K562 (cell line): ENCODE data around the gene ACKR2. TPM values are rescaled to one million over a fixed set of nuclear protein-coding genes. Genes with fewer than 3 reads are reported as not detected.

Source experiments
- ATAC-seq: fragments of 200-7000 bp; cut with Tn5 transposase; 3 replicates; pipeline ENCODE4 v1.9.1; 2020; ENCODE audit warnings: moderate library complexity
- BruUV-seq: library from RNA; stranded (reverse); fragments of 400-500 nt; replicated peaks from 2 replicates; lab custom pipeline; 2021; lab: Mats Ljungman, UMichigan
- CTCF ChIA-PET: fragments of 300-600 bp; formaldehyde crosslinking; extraction: SDS; loops from one replicate; lab custom pipeline; 2021; ENCODE audit warnings: low intra/inter-chr PET ratio; lab: Yijun Ruan, JAX
- POLR2A ChIA-PET: fragments of 300-600, 350-650 bp; sonication (Branson Sonifier 250); formaldehyde crosslinking; extraction: SDS; loops from one replicate; lab custom pipeline; 2021; ENCODE audit warnings: antibody characterized with exemption, inconsistent platforms; lab: Yijun Ruan, JAX
- DNase-seq, 4 experiments: peaks; one replicate each; pipeline versions ENCODE4 v3.0.0 to v3.0.0-alpha.2; 2011 to 2018; ENCODE audit warnings: low spot score in 3 of 4, mixed read lengths in 3 of 4; ENCODE audit errors: extremely low read depth in 1 of 4
- FAIRE-seq: peaks from 2 replicates; lab custom pipeline; 2011; peaks lifted over from hg19 to GRCh38; lab: Jason Lieb, UNC
- H2AFZ ChIP-seq: 2 replicates; pipeline ENCODE4 v1.6.0; 2011; ENCODE audit warnings: low read depth, low read length, control low read depth, inconsistent platforms
- H3K27ac ChIP-seq: fragments of 200-600 bp; 3 replicates; pipeline ENCODE4 v1.8.0; 2011; ENCODE audit warnings: low read depth, mild to moderate bottlenecking, control low read depth, inconsistent platforms, low read length, moderate library complexity, mixed read lengths; ENCODE audit errors: extremely low read depth
- H3K27me3 ChIP-seq, 2 experiments: fragments of 300-600 bp in 1 of 2; 2 replicates in 1 of 2; 3 replicates in 1 of 2; pipeline versions ENCODE4 v1.6.0 to v1.8.0; 2011; ENCODE audit warnings: inconsistent platforms in 2 of 2, low read length in 2 of 2, mild to moderate bottlenecking in 1 of 2, mixed read lengths in 1 of 2, moderate library complexity in 1 of 2; ENCODE audit not compliant: control insufficient read depth in 2 of 2, insufficient read depth in 2 of 2
- H3K36me3 ChIP-seq: fragments of 300-600 bp; 3 replicates; pipeline ENCODE4 v1.8.0; 2011; ENCODE audit warnings: mild to moderate bottlenecking, low read length, inconsistent platforms; ENCODE audit not compliant: control insufficient read depth, insufficient read depth
- H3K4me1 ChIP-seq, 2 experiments: fragments of 200-600 bp in 1 of 2; replicated peaks in 1 of 2; 2 replicates in 1 of 2; 3 replicates in 1 of 2; pipeline versions ENCODE4 v1.5.1 to v1.8.0; 2011; ENCODE audit warnings: inconsistent platforms in 2 of 2, low read length in 2 of 2, mild to moderate bottlenecking in 1 of 2, mixed read lengths in 1 of 2, moderate library complexity in 1 of 2; ENCODE audit not compliant: control insufficient read depth in 2 of 2, insufficient read depth in 2 of 2
- H3K4me2 ChIP-seq: 2 replicates; pipeline ENCODE4 v1.6.1; 2011; ENCODE audit warnings: low read length, control low read depth, inconsistent platforms, mixed read lengths; ENCODE audit not compliant: insufficient read depth
- H3K4me3 ChIP-seq: fragments of 200-600 bp; sonication (generic), shearing (Covaris generic); 2 replicates; pipeline ENCODE4 v1.5.1; 2016; ENCODE audit warnings: control low read depth, inconsistent platforms
- H3K79me2 ChIP-seq: fragments of 200-600 bp; 3 replicates; pipeline ENCODE4 v1.8.0; 2011; ENCODE audit warnings: low read length, inconsistent platforms; ENCODE audit not compliant: control insufficient read depth, insufficient read depth
- H3K9ac ChIP-seq, 2 experiments: 2 replicates each; pipeline versions ENCODE4 v1.6.0 to v1.6.1; 2011; ENCODE audit warnings: low read depth in 2 of 2, low read length in 2 of 2, control low read depth in 1 of 2, inconsistent platforms in 1 of 2, mild to moderate bottlenecking in 1 of 2, mixed read lengths in 1 of 2; ENCODE audit not compliant: insufficient read depth in 1 of 2
- H3K9me1 ChIP-seq: one replicate; pipeline ENCODE4 v1.6.0; 2011; ENCODE audit warnings: inconsistent platforms, mild to moderate bottlenecking, low read length, moderate library complexity; ENCODE audit not compliant: control insufficient read depth, insufficient read depth
- H3K9me3 ChIP-seq: replicated peaks from 2 replicates; pipeline ENCODE4 v1.5.1; 2011; ENCODE audit warnings: low read depth, low read length, inconsistent platforms; ENCODE audit not compliant: control insufficient read depth, insufficient read depth
- H4K20me1 ChIP-seq: replicated peaks from 2 replicates; pipeline ENCODE4 v1.6.1; 2011; ENCODE audit warnings: low read length, inconsistent platforms, mixed read lengths; ENCODE audit not compliant: control insufficient read depth, insufficient read depth
- GMEB1 ChIP-seq: fragments of 250-450 bp; sonication (Bioruptor Pico); IDR thresholded peaks from 2 replicates; pipeline ENCODE4 v1.4.0; 2020; ENCODE audit warnings: mild to moderate bottlenecking
- HDAC6 ChIP-seq: IDR thresholded peaks from 2 replicates; pipeline ENCODE4 v1.6.1; 2012; ENCODE audit warnings: low read depth, mild to moderate bottlenecking, control low read depth, inconsistent platforms, low read length, moderate library complexity
- KAT8 ChIP-seq: fragments of 450-650 bp; IDR thresholded peaks from 2 replicates; pipeline ENCODE4 v1.6.1; 2016; ENCODE audit warnings: low read depth, mild to moderate bottlenecking
- NONO ChIP-seq, 2 experiments: fragments of 200-400 bp in 1 of 2; fragments of 450-650 bp in 1 of 2; formaldehyde crosslinking in 1 of 2; IDR thresholded peaks; 2 replicates each; pipeline ENCODE4 v1.6.1; 2017; ENCODE audit warnings: low read depth in 2 of 2, mild to moderate bottlenecking in 2 of 2, moderate library complexity in 2 of 2, low read length in 1 of 2
- PYGO2 ChIP-seq: fragments of 450-650 bp; IDR thresholded peaks from 2 replicates; pipeline ENCODE4 v1.6.1; 2016; ENCODE audit warnings: mild to moderate bottlenecking, missing genetic modification characterization, moderate library complexity, missing compliant biosample characterization
- ZKSCAN8 ChIP-seq: fragments of 200-800 bp; sonication (Bioruptor generic); IDR thresholded peaks from 2 replicates; pipeline ENCODE4 v1.6.1; 2016; ENCODE audit warnings: missing genetic modification characterization, missing compliant biosample characterization
- ZNF274 ChIP-seq: IDR thresholded peaks from 2 replicates; pipeline ENCODE4 v1.6.1; 2011; ENCODE audit warnings: low read depth, mild to moderate bottlenecking, low read length, moderate library complexity, borderline replicate concordance
- ZNF644 ChIP-seq: fragments of 200-800 bp; sonication (Bioruptor generic); IDR thresholded peaks from 2 replicates; pipeline ENCODE4 v1.6.1; 2016; ENCODE audit warnings: low read depth, missing genetic modification characterization, missing compliant biosample characterization
- ZNF668 ChIP-seq: fragments of 250-450 bp; sonication (Bioruptor Pico); IDR thresholded peaks from 2 replicates; pipeline ENCODE4 v1.8.0; 2022; ENCODE audit warnings: mild to moderate bottlenecking, inconsistent platforms
- ZNF785 ChIP-seq: fragments of 250-450 bp; sonication (Bioruptor Pico); IDR thresholded peaks from 2 replicates; pipeline ENCODE4 v1.4.0; 2020; ENCODE audit warnings: mild to moderate bottlenecking
- in situ Hi-C: fragments of 300-500 bp; cut with MboI; formaldehyde crosslinking; loops from 4 replicates; pipeline ENCODE4 v1.15.0; 2018; ENCODE audit warnings: inconsistent platforms, mixed read lengths
- intact Hi-C: fragments of 100-400 bp; cut with micrococcal nuclease; formaldehyde crosslinking; loops from 2 replicates; pipeline ENCODE4 v1.14.2; 2022
- polyA plus RNA-seq, 8 experiments: library from polyadenylated mRNA; depleted of rRNA in 4 of 8; stranded (reverse) in 5 of 8; unstranded in 3 of 8; fragments of >200 nt; fragmentation: Nextera tagmentation in 2 of 8; fragmentation: Illumina TruSeq in 1 of 8; extraction: Ambion mirVana in 2 of 8; extraction: Trizol in 1 of 8; gene quantifications; 2 replicates each; pipeline versions ENCODE4 v1.2.1 to v1.2.3, GENCODE V29; 2011 to 2014; ENCODE audit warnings: inconsistent platforms in 1 of 8, missing spikeins in 1 of 8
- total RNA-seq, 7 experiments: library from RNA; depleted of rRNA in 6 of 7; stranded (reverse); fragments of >200 nt in 6 of 7; fragmentation: Illumina TruSeq in 2 of 7; extraction: Trizol in 2 of 7; gene quantifications; 2 replicates each; pipeline versions ENCODE4 v1.2.1 to v1.2.3, GENCODE V29; 2011 to 2021; ENCODE audit warnings: low replicate concordance in 1 of 7
- TF ChIP-seq, protein P1 (sequence below): fragments of 200-800 bp; sonication (Bioruptor generic); IDR thresholded peaks from 2 replicates; pipeline ENCODE4 v1.6.1; 2016; ENCODE audit warnings: missing genetic modification characterization, missing compliant biosample characterization
- TF ChIP-seq, protein P2 (sequence below): fragments of 450-650 bp; formaldehyde crosslinking; IDR thresholded peaks from 2 replicates; pipeline ENCODE4 v1.4.0; 2020; ENCODE audit warnings: mild to moderate bottlenecking, mixed read lengths

ACKR2 gene
- total and polyA plus RNA-seq, 9 of the 15 experiments (the other 6 are each of a cell fraction or from before 2014, with no cell fraction given), result 0.03 to 0.69 (median 0.25) TPM; not detected in 1

DNA sequence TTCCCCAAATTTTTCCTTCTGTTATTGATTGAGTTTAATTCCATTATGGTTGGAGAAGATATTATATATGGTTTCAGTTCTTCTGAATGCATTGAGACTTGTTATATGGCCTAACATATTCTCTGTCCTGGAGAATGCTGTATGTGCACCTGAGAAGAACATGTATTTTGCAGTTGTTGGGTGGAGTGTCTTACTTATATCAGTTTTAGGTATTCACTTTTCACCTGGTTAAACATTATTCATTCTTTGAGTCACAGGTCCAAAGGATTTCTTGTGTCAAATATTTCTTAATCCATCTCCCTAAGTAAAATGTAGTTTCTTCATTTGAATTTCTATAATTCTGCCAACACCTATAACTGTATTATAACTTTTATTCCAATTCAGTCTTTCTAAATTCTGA, 17.8 kb downstream of the ACKR2 start:
- CTCF ChIA-PET, result no interaction called here
- FAIRE-seq, result no peak
- Histone ChIP-seq H3K79me2 (no peaks in the 10 kb centered on the region), H3K27ac (no peak overlapping the region), H3K36me3 (no peaks in the 10 kb centered on the region), H3K4me2 (no peak overlapping the region), H3K9ac (no peak overlapping the region), H2AFZ (no peak overlapping the region), H4K20me1 (no peaks in the 10 kb centered on the region), H3K4me3 (no peak overlapping the region), H3K9me1 (no peaks in the 10 kb centered on the region), H3K27me3 (0 out of 5 replicates have a peak, but pooled peaks cover 0 to 2% of the 10 kb centered on the region in 2 experiments), H3K9me3 (no peaks in the 10 kb centered on the region), H3K4me1 (no peaks in the 10 kb centered on the region)
- ATAC-seq, result no peak
- POLR2A ChIA-PET, result no interaction called here
- no TSS peak for BruUV-seq
- no peak for DNase-seq
- in situ Hi-C loops (loop anchor here (5.0 kb wide), 1 partner anchor 45 kb away; no protein-coding TSS in a partner anchor), intact Hi-C loops (no loop called here)
- no peak for TF ChIP-seq ZNF274
- TF ChIP-seq, protein P1, sequence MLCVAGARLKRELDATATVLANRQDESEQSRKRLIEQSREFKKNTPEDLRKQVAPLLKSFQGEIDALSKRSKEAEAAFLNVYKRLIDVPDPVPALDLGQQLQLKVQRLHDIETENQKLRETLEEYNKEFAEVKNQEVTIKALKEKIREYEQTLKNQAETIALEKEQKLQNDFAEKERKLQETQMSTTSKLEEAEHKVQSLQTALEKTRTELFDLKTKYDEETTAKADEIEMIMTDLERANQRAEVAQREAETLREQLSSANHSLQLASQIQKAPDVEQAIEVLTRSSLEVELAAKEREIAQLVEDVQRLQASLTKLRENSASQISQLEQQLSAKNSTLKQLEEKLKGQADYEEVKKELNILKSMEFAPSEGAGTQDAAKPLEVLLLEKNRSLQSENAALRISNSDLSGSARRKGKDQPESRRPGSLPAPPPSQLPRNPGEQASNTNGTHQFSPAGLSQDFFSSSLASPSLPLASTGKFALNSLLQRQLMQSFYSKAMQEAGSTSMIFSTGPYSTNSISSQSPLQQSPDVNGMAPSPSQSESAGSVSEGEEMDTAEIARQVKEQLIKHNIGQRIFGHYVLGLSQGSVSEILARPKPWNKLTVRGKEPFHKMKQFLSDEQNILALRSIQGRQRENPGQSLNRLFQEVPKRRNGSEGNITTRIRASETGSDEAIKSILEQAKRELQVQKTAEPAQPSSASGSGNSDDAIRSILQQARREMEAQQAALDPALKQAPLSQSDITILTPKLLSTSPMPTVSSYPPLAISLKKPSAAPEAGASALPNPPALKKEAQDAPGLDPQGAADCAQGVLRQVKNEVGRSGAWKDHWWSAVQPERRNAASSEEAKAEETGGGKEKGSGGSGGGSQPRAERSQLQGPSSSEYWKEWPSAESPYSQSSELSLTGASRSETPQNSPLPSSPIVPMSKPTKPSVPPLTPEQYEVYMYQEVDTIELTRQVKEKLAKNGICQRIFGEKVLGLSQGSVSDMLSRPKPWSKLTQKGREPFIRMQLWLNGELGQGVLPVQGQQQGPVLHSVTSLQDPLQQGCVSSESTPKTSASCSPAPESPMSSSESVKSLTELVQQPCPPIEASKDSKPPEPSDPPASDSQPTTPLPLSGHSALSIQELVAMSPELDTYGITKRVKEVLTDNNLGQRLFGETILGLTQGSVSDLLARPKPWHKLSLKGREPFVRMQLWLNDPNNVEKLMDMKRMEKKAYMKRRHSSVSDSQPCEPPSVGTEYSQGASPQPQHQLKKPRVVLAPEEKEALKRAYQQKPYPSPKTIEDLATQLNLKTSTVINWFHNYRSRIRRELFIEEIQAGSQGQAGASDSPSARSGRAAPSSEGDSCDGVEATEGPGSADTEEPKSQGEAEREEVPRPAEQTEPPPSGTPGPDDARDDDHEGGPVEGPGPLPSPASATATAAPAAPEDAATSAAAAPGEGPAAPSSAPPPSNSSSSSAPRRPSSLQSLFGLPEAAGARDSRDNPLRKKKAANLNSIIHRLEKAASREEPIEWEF, result no peak
- TF ChIP-seq NONO (IDR thresholded peaks at IDR 0.05; ENCODE audit: low read depth in 2 of 2, low read length in 1 of 2), result no peak
- no peak for TF ChIP-seq PYGO2 (tag)
- TF ChIP-seq, protein P2, sequence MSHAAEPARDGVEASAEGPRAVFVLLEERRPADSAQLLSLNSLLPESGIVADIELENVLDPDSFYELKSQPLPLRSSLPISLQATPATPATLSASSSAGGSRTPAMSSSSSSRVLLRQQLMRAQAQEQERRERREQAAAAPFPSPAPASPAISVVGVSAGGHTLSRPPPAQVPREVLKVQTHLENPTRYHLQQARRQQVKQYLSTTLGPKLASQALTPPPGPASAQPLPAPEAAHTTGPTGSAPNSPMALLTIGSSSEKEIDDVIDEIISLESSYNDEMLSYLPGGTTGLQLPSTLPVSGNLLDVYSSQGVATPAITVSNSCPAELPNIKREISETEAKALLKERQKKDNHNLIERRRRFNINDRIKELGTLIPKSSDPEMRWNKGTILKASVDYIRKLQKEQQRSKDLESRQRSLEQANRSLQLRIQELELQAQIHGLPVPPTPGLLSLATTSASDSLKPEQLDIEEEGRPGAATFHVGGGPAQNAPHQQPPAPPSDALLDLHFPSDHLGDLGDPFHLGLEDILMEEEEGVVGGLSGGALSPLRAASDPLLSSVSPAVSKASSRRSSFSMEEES (CRISPR knock-in tag), result no peak
- TF ChIP-seq ZNF785 (CRISPR knock-in tag), result no peak
- TF ChIP-seq ZNF668 (CRISPR knock-in tag), result no peak
- TF ChIP-seq ZNF644, result no peak
- TF ChIP-seq KAT8, result no peak
- no peak for TF ChIP-seq ZKSCAN8 (CRISPR knock-in tag)
- no peak for TF ChIP-seq GMEB1 (CRISPR knock-in tag)
- TF ChIP-seq HDAC6, result no peak
